Smooth muscle cell (in vitro differentiated cells): ENCODE measurements around the gene ZNF24. TPM values are rescaled to one million over a fixed set of nuclear protein-coding genes. Genes with fewer than 3 reads are reported as not detected.
A peak's percentile ranks its signal among the peaks of the same experiment; 100 is the strongest.

Source experiments
- DNase-seq: peaks from one replicate; lab custom pipeline; 2025; ENCODE audit not compliant: unreplicated experiment; lab: John Stamatoyannopoulos, UW
- H2AFZ ChIP-seq: fragments of 200-600 bp; sonication (generic); 2 replicates; pipeline ENCODE4 v1.6.0; 2016; ENCODE audit warnings: antibody characterized with exemption, low read depth, mild to moderate bottlenecking
- H3F3A ChIP-seq: fragments of 200-600 bp; sonication (generic); 2 replicates; pipeline ENCODE4 v1.6.0; 2017; ENCODE audit warnings: antibody characterized with exemption, low read depth
- H3K27ac ChIP-seq: fragments of 200-600 bp; sonication (generic); 2 replicates; pipeline ENCODE4 v1.5.1; 2016; ENCODE audit warnings: low read depth, mild to moderate bottlenecking
- H3K27me3 ChIP-seq: fragments of 200-600 bp; sonication (generic); 2 replicates; pipeline ENCODE4 v1.6.1; 2016; ENCODE audit warnings: low read depth, mild to moderate bottlenecking
- H3K36me3 ChIP-seq: fragments of 200-600 bp; sonication (generic); 2 replicates; pipeline ENCODE4 v1.5.1; 2016; ENCODE audit warnings: low read depth
- H3K4me1 ChIP-seq: fragments of 200-600 bp; sonication (generic); 2 replicates; pipeline ENCODE4 v1.5.1; 2016; ENCODE audit warnings: low read depth
- H3K4me2 ChIP-seq: fragments of 200-600 bp; sonication (generic); 2 replicates; pipeline ENCODE4 v1.6.0; 2016; ENCODE audit warnings: mild to moderate bottlenecking
- H3K4me3 ChIP-seq: fragments of 200-600 bp; sonication (generic); 2 replicates; pipeline ENCODE4 v1.5.1; 2016; ENCODE audit warnings: mild to moderate bottlenecking
- H3K79me2 ChIP-seq: fragments of 200-600 bp; sonication (generic); 2 replicates; pipeline ENCODE4 v1.6.0; 2016; ENCODE audit warnings: low read depth, mild to moderate bottlenecking
- H3K9ac ChIP-seq: fragments of 200-600 bp; sonication (generic); 2 replicates; pipeline ENCODE4 v1.6.0; 2016; ENCODE audit warnings: low read depth
- H3K9me3 ChIP-seq: fragments of 200-600 bp; sonication (generic); replicated peaks from 2 replicates; pipeline ENCODE4 v1.5.1; 2016; ENCODE audit warnings: low read depth
- H4K20me1 ChIP-seq: fragments of 200-600 bp; sonication (generic); 2 replicates; pipeline ENCODE4 v1.6.0; 2016; ENCODE audit warnings: low read depth
- WGBS: methylation state at CpG from one replicate; pipeline ENCODE4 v1.1.7; 2016; ENCODE audit warnings: low lambda C conversion rate; 5-methylcytosine and 5-hydroxymethylcytosine counted together
- polyA plus RNA-seq: library from polyadenylated mRNA; unstranded; fragments of >200 nt; fragmentation: Nextera tagmentation; extraction: Ambion mirVana; gene quantifications from 2 replicates; pipeline ENCODE4 v1.2.1, GENCODE V29; 2016
- total RNA-seq: library from RNA; depleted of rRNA; stranded (reverse); fragments of >200 nt; gene quantifications from 2 replicates; pipeline ENCODE4 v1.2.3, GENCODE V29; 2014
- TF ChIP-seq, protein P1 (sequence below): fragments of 200-600 bp; sonication (generic); IDR thresholded peaks from 2 replicates; pipeline ENCODE4 v1.5.1; 2017; ENCODE audit warnings: borderline replicate concordance, mild to moderate bottlenecking, antibody characterized with exemption; ENCODE audit not compliant: insufficient read depth, poor library complexity, severe bottlenecking

ZNF24 gene
- total and polyA plus RNA-seq, 2 experiments from 2014 or later = 26.2 to 40.8 TPM

DNA sequence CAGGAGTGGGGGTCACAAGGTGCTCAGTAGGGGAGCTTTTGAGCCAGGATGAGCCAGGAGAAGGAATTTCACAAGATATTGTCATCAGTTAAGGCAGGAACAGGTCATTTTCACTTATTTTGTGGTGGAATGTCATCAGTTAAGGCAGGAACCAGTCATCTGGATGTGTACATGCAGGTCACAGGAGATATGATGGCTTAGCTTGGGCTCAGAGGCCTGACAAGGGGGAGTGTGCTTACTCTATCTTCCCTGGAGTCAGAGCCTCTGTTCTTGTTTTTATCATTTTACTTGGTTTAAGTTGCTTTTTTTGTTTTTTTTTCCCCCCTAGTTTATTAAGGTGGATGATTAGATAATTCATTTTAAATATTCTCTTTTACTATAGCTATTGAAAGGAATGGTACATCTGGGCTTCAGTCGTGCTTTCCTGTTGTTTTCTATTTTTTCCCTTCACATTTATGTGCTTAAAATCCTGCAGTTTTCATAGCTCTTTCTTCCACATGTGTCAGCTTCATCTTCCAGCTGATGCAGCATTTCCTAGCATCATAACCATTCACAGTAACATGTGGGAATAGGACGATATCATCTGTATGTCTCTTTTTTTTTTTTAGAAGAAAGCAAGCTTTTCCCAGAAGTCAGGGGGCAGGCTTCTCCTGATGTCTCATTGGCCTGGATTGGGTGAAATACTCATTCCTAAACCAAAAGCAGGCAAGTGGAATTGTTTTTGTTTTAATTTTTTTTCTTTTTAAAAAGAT lies 17.5 kb upstream of the ZNF24 start:
- H3K27me3 ChIP-seq = no peaks in the 10 kb centered on the region
- no peak overlapping the region for H3K4me3 ChIP-seq
- H3K36me3 ChIP-seq = no peaks in the 10 kb centered on the region
- H3K4me2 ChIP-seq = no peak overlapping the region
- H3K79me2 ChIP-seq = no peaks in the 10 kb centered on the region
- no peak overlapping the region for H3K9ac ChIP-seq
- TF ChIP-seq, protein P1, sequence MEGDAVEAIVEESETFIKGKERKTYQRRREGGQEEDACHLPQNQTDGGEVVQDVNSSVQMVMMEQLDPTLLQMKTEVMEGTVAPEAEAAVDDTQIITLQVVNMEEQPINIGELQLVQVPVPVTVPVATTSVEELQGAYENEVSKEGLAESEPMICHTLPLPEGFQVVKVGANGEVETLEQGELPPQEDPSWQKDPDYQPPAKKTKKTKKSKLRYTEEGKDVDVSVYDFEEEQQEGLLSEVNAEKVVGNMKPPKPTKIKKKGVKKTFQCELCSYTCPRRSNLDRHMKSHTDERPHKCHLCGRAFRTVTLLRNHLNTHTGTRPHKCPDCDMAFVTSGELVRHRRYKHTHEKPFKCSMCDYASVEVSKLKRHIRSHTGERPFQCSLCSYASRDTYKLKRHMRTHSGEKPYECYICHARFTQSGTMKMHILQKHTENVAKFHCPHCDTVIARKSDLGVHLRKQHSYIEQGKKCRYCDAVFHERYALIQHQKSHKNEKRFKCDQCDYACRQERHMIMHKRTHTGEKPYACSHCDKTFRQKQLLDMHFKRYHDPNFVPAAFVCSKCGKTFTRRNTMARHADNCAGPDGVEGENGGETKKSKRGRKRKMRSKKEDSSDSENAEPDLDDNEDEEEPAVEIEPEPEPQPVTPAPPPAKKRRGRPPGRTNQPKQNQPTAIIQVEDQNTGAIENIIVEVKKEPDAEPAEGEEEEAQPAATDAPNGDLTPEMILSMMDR = no peak
- WGBS = 79% methylated on average over 2 of the region's 2 CpGs
- no peak for DNase-seq
- H3K27ac ChIP-seq = no peak overlapping the region
- no peaks in the 10 kb centered on the region for H3K9me3 ChIP-seq
- H4K20me1 ChIP-seq = no peaks in the 10 kb centered on the region
- H3F3A ChIP-seq = no peaks in the 10 kb centered on the region
- H2AFZ ChIP-seq = no peak overlapping the region
- H3K4me1 ChIP-seq = no peaks in the 10 kb centered on the region

DNA sequence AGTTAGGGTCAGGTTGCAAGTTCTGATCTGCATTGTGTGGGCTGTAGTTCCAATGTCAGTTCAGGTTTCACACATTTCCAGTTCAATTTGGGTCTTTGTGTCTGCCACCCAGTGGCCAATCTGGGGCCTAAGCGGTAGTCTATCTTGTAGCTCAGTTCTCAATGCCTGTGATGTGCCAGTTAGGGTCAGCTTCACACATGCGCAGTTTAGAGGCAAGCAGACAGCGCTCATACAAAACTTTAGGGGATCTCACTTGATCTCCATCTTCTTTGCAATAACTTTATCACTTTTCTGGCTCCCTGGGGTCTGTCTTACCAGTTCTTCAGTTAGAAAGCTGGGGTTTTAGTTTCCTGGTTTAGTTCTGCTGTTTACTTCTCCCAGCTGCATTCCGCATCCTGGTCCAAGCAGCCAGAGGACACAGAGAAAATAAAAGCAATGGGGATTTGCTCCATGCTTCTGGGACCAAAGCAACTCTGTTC lies 11.0 kb upstream of the ZNF24 start:
- no peaks in the 10 kb centered on the region for H3K79me2 ChIP-seq
- no peaks in the 10 kb centered on the region for H4K20me1 ChIP-seq
- no peaks in the 10 kb centered on the region for H3K36me3 ChIP-seq
- peak overlapping the region; percentile 51 for H2AFZ ChIP-seq
- TF ChIP-seq, protein P1 = peak; percentile 62
- H3K27me3 ChIP-seq = no peaks in the 10 kb centered on the region
- H3K4me1 ChIP-seq = no peaks in the 10 kb centered on the region
- H3K9me3 ChIP-seq = no peaks in the 10 kb centered on the region
- no peak overlapping the region for H3K27ac ChIP-seq
- peak overlapping the region; percentile 25 for H3K4me3 ChIP-seq
- 40% methylated on average over 4 of the region's 4 CpGs for WGBS
- DNase-seq = peak; percentile 3
- H3K4me2 ChIP-seq = peak overlapping the region; percentile 63
- H3F3A ChIP-seq = no peaks in the 10 kb centered on the region
- no peak overlapping the region for H3K9ac ChIP-seq

DNA sequence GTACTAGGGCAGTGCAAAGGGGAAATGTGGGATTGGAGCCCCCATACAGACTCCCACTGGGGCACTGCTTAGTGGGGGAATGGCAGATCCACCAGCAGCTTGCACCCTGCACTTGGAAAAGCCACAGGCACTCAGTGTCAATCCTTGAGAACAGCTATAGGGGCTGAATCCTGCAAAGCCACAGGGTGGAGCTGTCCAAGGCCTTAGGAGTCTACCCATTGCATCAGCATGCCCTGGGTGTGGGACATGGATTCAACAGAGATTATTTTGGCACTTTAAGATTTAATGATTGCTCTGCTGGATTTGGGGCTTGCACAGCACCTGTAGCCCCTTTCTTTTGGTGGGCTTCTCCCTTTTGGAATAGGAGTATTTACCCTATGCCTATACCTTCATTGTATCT lies 8.6 kb upstream of the ZNF24 start:
- Histone ChIP-seq H3K4me2 (no peak overlapping the region), H2AFZ (no peak overlapping the region), H3K4me3 (no peak overlapping the region), H3K9ac (no peak overlapping the region), H3K27ac (no peak overlapping the region), H3K9me3 (no peaks in the 10 kb centered on the region), H4K20me1 (no peaks in the 10 kb centered on the region), H3K36me3 (no peaks in the 10 kb centered on the region), H3F3A (no peaks in the 10 kb centered on the region), H3K4me1 (no peaks in the 10 kb centered on the region), H3K79me2 (no peaks in the 10 kb centered on the region), H3K27me3 (no peaks in the 10 kb centered on the region)
- TF ChIP-seq, protein P1 = no peak
- no peak for DNase-seq

DNA sequence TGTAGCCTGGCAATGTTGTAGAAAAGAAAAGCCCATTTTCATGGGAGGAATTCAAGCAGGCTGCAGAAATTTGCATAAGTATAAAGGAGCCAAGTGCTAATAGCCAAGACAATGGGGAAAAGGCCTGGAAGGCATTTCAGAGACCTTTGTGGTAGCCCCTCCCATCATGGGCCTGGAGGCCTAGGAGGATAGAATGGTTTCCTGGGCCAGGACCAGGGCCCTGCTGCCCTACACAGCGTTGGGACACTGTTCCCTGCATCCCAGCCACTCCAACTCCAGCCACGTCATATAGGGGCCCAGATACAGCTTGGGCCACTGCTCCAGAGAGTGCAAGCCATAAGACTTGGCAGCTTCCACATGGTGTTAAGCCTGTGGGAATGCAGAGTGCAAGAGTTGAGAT lies 8.1 kb upstream of the ZNF24 start:
- Histone ChIP-seq H4K20me1 (no peaks in the 10 kb centered on the region), H3K27me3 (no peaks in the 10 kb centered on the region), H3K9ac (no peak overlapping the region), H3K4me1 (no peaks in the 10 kb centered on the region), H3K4me3 (no peak overlapping the region), H3K9me3 (no peaks in the 10 kb centered on the region), H3K36me3 (no peaks in the 10 kb centered on the region), H3K4me2 (no peak overlapping the region), H2AFZ (no peak overlapping the region), H3F3A (no peaks in the 10 kb centered on the region), H3K79me2 (no peaks in the 10 kb centered on the region), H3K27ac (no peak overlapping the region)
- 80% methylated on average over 2 of the region's 2 CpGs for WGBS
- DNase-seq = no peak
- TF ChIP-seq, protein P1 = no peak
